K562 (cell line): ENCODE data around the gene SLC35D2. TPM values are rescaled to one million over a fixed set of nuclear protein-coding genes. Genes with fewer than 3 reads are reported as not detected.

Experiments used
- COPS2 ChIP-seq: fragments of 450-650 bp; conservative IDR thresholded peaks from 2 replicates; pipeline ENCODE4 v1.6.1; 2016; ENCODE audit warnings: mild to moderate bottlenecking, moderate library complexity
- EGR1 ChIP-seq: fragments of 450-650 bp; conservative IDR thresholded peaks from 2 replicates; pipeline ENCODE4 v1.6.1; 2017; ENCODE audit warnings: mild to moderate bottlenecking
- ELF1 ChIP-seq: fragments of 200-800 bp; sonication (Bioruptor generic); IDR thresholded peaks from 2 replicates; pipeline ENCODE4 v1.6.1; 2016; ENCODE audit warnings: missing genetic modification characterization, missing compliant biosample characterization
- GTF2A2 ChIP-seq: IDR thresholded peaks from 2 replicates; pipeline ENCODE4 v1.6.1; 2016; ENCODE audit warnings: mild to moderate bottlenecking, missing genetic modification characterization, missing compliant biosample characterization
- HLTF ChIP-seq: fragments of 450-650 bp; IDR thresholded peaks from 2 replicates; pipeline ENCODE4 v1.6.1; 2016
- JUN ChIP-seq, 2 experiments: sonication (generic) in 1 of 2; formaldehyde crosslinking in 1 of 2; IDR thresholded peaks; 2 replicates each; pipeline versions ENCODE4 v1.6.1 to v1.8.0; 2012 to 2022; ENCODE audit warnings: borderline replicate concordance in 2 of 2, mild to moderate bottlenecking in 2 of 2, improper control_type of control experiment in 1 of 2, low read depth in 1 of 2, low read length in 1 of 2, missing genetic modification reagents in 1 of 2
- KHSRP ChIP-seq: fragments of 450-650 bp; IDR thresholded peaks from 2 replicates; pipeline ENCODE4 v1.6.1; 2017
- MAFG ChIP-seq: fragments of 450-650 bp; conservative IDR thresholded peaks from 2 replicates; pipeline ENCODE4 v1.6.1; 2016; ENCODE audit warnings: missing genetic modification characterization, missing compliant biosample characterization
- MCM3 ChIP-seq: fragments of 450-650 bp; IDR thresholded peaks from 2 replicates; pipeline ENCODE4 v1.6.1; 2016
- NCOA4 ChIP-seq: fragments of 450-650 bp; IDR thresholded peaks from 2 replicates; pipeline ENCODE4 v1.6.1; 2018; ENCODE audit warnings: mild to moderate bottlenecking; ENCODE audit not compliant: partially characterized antibody
- NCOA6 ChIP-seq: fragments of 450-650 bp; IDR thresholded peaks from 2 replicates; pipeline ENCODE4 v1.6.1; 2017; ENCODE audit warnings: mild to moderate bottlenecking
- NFATC3 ChIP-seq: fragments of 450-650 bp; IDR thresholded peaks from 2 replicates; pipeline ENCODE4 v1.6.1; 2017; ENCODE audit warnings: mild to moderate bottlenecking
- NUFIP1 ChIP-seq: fragments of 450-650 bp; IDR thresholded peaks from 2 replicates; pipeline ENCODE4 v1.6.1; 2018; ENCODE audit not compliant: partially characterized antibody
- PURB ChIP-seq: sonication (generic); formaldehyde crosslinking; IDR thresholded peaks from 2 replicates; pipeline ENCODE4 v1.9.0; 2021; ENCODE audit warnings: low read depth, mild to moderate bottlenecking, missing genetic modification reagents
- RHOXF2B ChIP-seq: fragments of 250-450 bp; sonication (Bioruptor Pico); conservative IDR thresholded peaks from 2 replicates; pipeline ENCODE4 v1.5.1; 2021
- SIX5 ChIP-seq, 2 experiments: IDR thresholded peaks; 2 replicates each; pipeline ENCODE4 v1.6.1; 2011; ENCODE audit warnings: low read length in 2 of 2, borderline replicate concordance in 1 of 2, low read depth in 1 of 2, mild to moderate bottlenecking in 1 of 2, moderate library complexity in 1 of 2; ENCODE audit not compliant: insufficient read depth in 1 of 2
- SMAD2 ChIP-seq: fragments of 150-350 bp; IDR thresholded peaks from 2 replicates; pipeline ENCODE4 v1.6.1; 2014; ENCODE audit warnings: low read depth, mild to moderate bottlenecking, low read length
- SRSF1 ChIP-seq: fragments of 200-400 bp; formaldehyde crosslinking; IDR thresholded peaks from 2 replicates; pipeline ENCODE4 v1.6.1; 2017; ENCODE audit warnings: mild to moderate bottlenecking, low read depth, low read length, moderate library complexity
- STAT5A ChIP-seq: IDR thresholded peaks from 2 replicates; pipeline ENCODE4 v1.6.1; 2012; ENCODE audit warnings: low read length, inconsistent platforms, borderline replicate concordance
- TAF15 ChIP-seq: fragments of 200-400 bp; formaldehyde crosslinking; IDR thresholded peaks from 2 replicates; pipeline ENCODE4 v1.6.1; 2017; ENCODE audit warnings: mild to moderate bottlenecking, low read depth, low read length, moderate library complexity
- TCF3 ChIP-seq: sonication (generic); formaldehyde crosslinking; IDR thresholded peaks from 2 replicates; pipeline ENCODE4 v1.4.0; 2020; ENCODE audit warnings: mild to moderate bottlenecking, missing genetic modification reagents
- TFAM ChIP-seq: fragments of 250-450 bp; sonication (Bioruptor Pico); conservative IDR thresholded peaks from 2 replicates; pipeline ENCODE4 v1.5.0; 2021; ENCODE audit warnings: mild to moderate bottlenecking, moderate library complexity
- THRAP3 ChIP-seq: fragments of 450-650 bp; IDR thresholded peaks from 2 replicates; pipeline ENCODE4 v1.6.1; 2016; ENCODE audit warnings: mild to moderate bottlenecking, inconsistent platforms, borderline replicate concordance
- TOE1 ChIP-seq, 2 experiments: fragments of 450-650 bp in 1 of 2; sonication (generic) in 1 of 2; formaldehyde crosslinking in 1 of 2; IDR thresholded peaks; 2 replicates each; pipeline versions ENCODE4 v1.7.1 to v1.8.0; 2016 to 2022; ENCODE audit warnings: borderline replicate concordance in 2 of 2, mild to moderate bottlenecking in 2 of 2, antibody characterized with exemption in 1 of 2, inconsistent platforms in 1 of 2, low read depth in 1 of 2, missing genetic modification reagents in 1 of 2, moderate library complexity in 1 of 2
- TRIM28 ChIP-seq: fragments of 450-650 bp; IDR thresholded peaks from 2 replicates; pipeline ENCODE4 v1.6.1; 2017
- USF1 ChIP-seq: sonication (generic); formaldehyde crosslinking; IDR thresholded peaks from 2 replicates; pipeline ENCODE4 v1.9.0; 2022; ENCODE audit warnings: mild to moderate bottlenecking, missing genetic modification reagents
- ZBTB5 ChIP-seq: fragments of 450-650 bp; IDR thresholded peaks from 2 replicates; pipeline ENCODE4 v1.6.1; 2017; ENCODE audit warnings: antibody characterized with exemption
- ZNF140 ChIP-seq: fragments of 250-450 bp; sonication (Bioruptor Pico); IDR thresholded peaks from 2 replicates; pipeline ENCODE4 v1.8.0; 2021; ENCODE audit warnings: moderate library complexity, mild to moderate bottlenecking, inconsistent platforms
- ZNF212 ChIP-seq: fragments of 450-650 bp; formaldehyde crosslinking; IDR thresholded peaks from 2 replicates; pipeline ENCODE4 v1.4.0; 2020; ENCODE audit warnings: mild to moderate bottlenecking
- ZNF239 ChIP-seq: fragments of 250-450 bp; sonication (Bioruptor Pico); IDR thresholded peaks from 2 replicates; pipeline ENCODE4 v1.4.0; 2020; ENCODE audit warnings: mild to moderate bottlenecking
- ZNF444 ChIP-seq: fragments of 250-450 bp; sonication (Bioruptor Pico); IDR thresholded peaks from 2 replicates; pipeline ENCODE4 v1.4.0; 2020; ENCODE audit warnings: mild to moderate bottlenecking, moderate library complexity
- polyA plus RNA-seq, 8 experiments: library from polyadenylated mRNA; depleted of rRNA in 4 of 8; stranded (reverse) in 5 of 8; unstranded in 3 of 8; fragments of >200 nt; fragmentation: Nextera tagmentation in 2 of 8; fragmentation: Illumina TruSeq in 1 of 8; extraction: Ambion mirVana in 2 of 8; extraction: Trizol in 1 of 8; gene quantifications; 2 replicates each; pipeline versions ENCODE4 v1.2.1 to v1.2.3, GENCODE V29; 2011 to 2014; ENCODE audit warnings: inconsistent platforms in 1 of 8, missing spikeins in 1 of 8
- total RNA-seq, 7 experiments: library from RNA; depleted of rRNA in 6 of 7; stranded (reverse); fragments of >200 nt in 6 of 7; fragmentation: Illumina TruSeq in 2 of 7; extraction: Trizol in 2 of 7; gene quantifications; 2 replicates each; pipeline versions ENCODE4 v1.2.1 to v1.2.3, GENCODE V29; 2011 to 2021; ENCODE audit warnings: low replicate concordance in 1 of 7

The SLC35D2 gene
- total and polyA plus RNA-seq, 9 of the 15 experiments (the other 6 are each of a cell fraction or from before 2014, with no cell fraction given): 2.9 to 14.9 (median 11.7) TPM

- no peak for TF ChIP-seq SIX5 (IDR thresholded peaks at IDR 0.05; ENCODE audit: borderline replicate concordance in 1 of 2, insufficient read depth in 1 of 2, low read depth in 1 of 2, low read length in 2 of 2)
- TF ChIP-seq JUN (IDR thresholded peaks at IDR 0.05; ENCODE audit: borderline replicate concordance, low read depth, low read length): 0 out of 2 replicates have a peak, but pooled peaks have one; percentile 48
- TF ChIP-seq JUN (CRISPR knock-in tag; IDR thresholded peaks at IDR 0.05; ENCODE audit: borderline replicate concordance): no peak
- TF ChIP-seq NCOA6: no peak
- TF ChIP-seq ZNF212 (CRISPR knock-in tag): no peak
- TF ChIP-seq ELF1 (tag): no peak
- TF ChIP-seq STAT5A: no peak
- TF ChIP-seq THRAP3: no peak
- TF ChIP-seq GTF2A2 (tag): no peak
- TF ChIP-seq TCF3 (CRISPR knock-in tag): no peak
- no peak for TF ChIP-seq ZNF444 (CRISPR knock-in tag)
- no peak for TF ChIP-seq ZBTB5
- no peak for TF ChIP-seq NFATC3
- no peak for TF ChIP-seq SMAD2
- no peak for TF ChIP-seq COPS2
- no peak for TF ChIP-seq SRSF1
- TF ChIP-seq MAFG (tag): no peak
- TF ChIP-seq EGR1: peak; percentile 67
- no peak for TF ChIP-seq RHOXF2B
- no peak for TF ChIP-seq ZNF140 (CRISPR knock-in tag)
- TF ChIP-seq TFAM: no peak
- peak; percentile 97 for TF ChIP-seq USF1
- peak; percentile 98 for TF ChIP-seq TOE1 (IDR thresholded peaks at IDR 0.05; ENCODE audit: borderline replicate concordance)
- 0 out of 2 replicates have a peak, but pooled peaks have one; percentile 57 for TF ChIP-seq TOE1 (CRISPR knock-in tag; IDR thresholded peaks at IDR 0.05; ENCODE audit: borderline replicate concordance, low read depth)
- no peak for TF ChIP-seq HLTF
- TF ChIP-seq MCM3: no peak
- no peak for TF ChIP-seq PURB
- no peak for TF ChIP-seq TAF15
- no peak for TF ChIP-seq NUFIP1
- TF ChIP-seq ZNF239 (CRISPR knock-in tag): peak; percentile 49; the same call in 1 of the 2 replicates
- no peak for TF ChIP-seq TRIM28
- peak; percentile 55 for TF ChIP-seq KHSRP
- TF ChIP-seq NCOA4: no peak
Measured at GRCh38 chr9:96417051-96417586, 33.6 kb upstream of the SLC35D2 start (continued).
